HG02885 (cell line): Measurements from ENCODE around the gene SLC36A1.

Source experiments
- ATAC-seq: cut with Tn5 transposase; IDR thresholded peaks from one replicate; pipeline ENCODE4 v1.9.1; 2021; ENCODE audit warnings: mild to moderate bottlenecking; ENCODE audit not compliant: unreplicated experiment, poor library complexity

Gene SLC36A1

GRCh38 chr5:151450605-151451004, 3.2 kb downstream of the SLC36A1 start:
- ATAC-seq, result no peak

GRCh38 chr5:151451626-151452520, 4.5 kb downstream of the SLC36A1 start:
- peak; percentile 71 for ATAC-seq

DNA sequence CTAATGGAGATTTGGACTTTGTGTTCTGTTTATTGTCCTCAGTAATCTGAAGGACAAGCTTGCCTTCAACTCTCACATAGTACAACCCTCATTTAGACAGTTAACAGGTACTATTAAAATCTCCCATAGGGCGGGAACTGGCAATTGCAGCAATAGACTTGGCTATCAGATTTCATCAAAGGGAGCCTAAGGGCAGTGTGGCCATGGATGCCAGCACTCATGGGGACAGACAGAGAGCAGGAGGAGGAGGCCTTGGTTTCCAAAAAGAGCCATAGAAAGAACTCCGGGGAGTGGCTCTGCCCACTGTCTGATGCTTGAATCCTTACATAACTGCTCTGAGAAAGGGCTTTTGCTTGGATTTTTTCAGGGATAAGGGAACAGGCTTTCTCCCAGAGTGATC, 6.8 kb downstream of the SLC36A1 start:
- ATAC-seq, result no peak

DNA sequence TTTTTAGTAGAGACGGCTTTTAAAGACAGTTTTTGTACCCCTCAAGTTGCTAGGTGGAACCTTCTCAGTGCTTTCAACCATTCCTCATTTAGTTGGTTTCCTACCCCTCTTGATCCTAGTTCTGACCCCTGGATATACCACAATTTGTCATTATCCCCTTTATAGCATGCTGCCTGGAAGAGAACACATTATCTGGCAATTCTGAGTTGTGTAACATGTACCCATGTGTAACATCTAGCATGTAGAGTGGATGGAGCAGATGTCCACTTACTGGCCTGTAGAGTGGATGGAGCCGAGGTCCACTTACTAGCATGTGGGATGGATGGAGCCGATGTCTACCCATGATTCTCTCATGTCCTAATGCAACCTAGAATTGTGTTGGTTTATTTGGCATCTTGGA, 7.5 kb downstream of the SLC36A1 start:
- ATAC-seq, result no peak

GRCh38 chr5:151456321-151456940, 9.0 kb downstream of the SLC36A1 start:
- ATAC-seq, result no peak

DNA sequence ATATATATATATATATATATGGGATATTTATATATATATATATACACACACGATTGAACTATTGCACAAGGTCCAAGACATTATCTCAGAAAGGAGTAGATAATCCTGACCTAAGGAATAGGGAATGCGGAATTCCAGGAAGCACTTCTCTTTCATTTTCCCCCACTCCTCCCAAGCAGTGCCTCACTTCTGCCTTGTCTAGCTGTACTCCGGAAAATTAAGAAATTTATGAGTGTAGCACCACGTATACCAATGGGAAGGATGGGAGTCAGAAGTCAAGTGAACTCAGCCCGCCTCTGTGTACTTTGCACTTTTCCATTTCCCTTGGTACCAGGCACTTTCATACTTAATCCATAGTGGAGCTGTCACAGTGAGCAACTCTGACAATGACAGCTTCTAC, 10.9 kb downstream of the SLC36A1 start:
- ATAC-seq, result no peak

DNA sequence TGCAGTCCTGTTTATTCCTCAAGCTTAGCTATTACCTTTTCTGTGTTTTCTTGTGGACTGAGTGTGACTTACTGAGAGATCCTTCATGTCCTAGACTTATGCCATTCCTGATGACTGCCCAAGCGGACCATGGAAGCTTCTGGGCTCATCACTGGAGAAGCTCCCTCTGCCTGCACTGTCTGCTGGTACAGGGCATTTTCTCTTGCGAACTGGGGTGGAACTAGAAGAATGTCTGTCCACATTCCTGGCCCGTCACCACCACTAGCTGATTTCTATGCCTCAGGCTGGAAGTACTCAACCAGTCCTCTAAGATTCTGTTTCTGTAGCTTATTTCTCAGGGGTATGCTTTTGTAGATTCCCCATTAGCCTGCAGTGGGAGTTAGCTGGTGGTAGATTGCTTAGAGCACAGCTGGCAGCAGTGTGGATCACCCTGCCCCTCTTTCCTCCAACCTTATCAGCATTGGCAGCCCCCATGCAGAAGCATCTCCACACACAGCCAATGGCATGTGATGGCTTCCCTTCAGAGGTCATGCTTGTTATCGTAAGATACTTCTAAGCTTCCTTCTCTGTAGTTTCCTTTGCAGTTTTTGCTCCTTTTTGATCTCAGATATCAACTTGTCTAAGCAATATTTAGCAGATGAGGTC, 12.4 kb downstream of the SLC36A1 start:
- ATAC-seq, result no peak

- peak; percentile 98 for ATAC-seq
These were observed 13.9 kb downstream of the SLC36A1 start for GRCh38 chr5:151461312-151461711.

GRCh38 chr5:151463137-151464029, 16.0 kb downstream of the SLC36A1 start:
- no peak for ATAC-seq

DNA sequence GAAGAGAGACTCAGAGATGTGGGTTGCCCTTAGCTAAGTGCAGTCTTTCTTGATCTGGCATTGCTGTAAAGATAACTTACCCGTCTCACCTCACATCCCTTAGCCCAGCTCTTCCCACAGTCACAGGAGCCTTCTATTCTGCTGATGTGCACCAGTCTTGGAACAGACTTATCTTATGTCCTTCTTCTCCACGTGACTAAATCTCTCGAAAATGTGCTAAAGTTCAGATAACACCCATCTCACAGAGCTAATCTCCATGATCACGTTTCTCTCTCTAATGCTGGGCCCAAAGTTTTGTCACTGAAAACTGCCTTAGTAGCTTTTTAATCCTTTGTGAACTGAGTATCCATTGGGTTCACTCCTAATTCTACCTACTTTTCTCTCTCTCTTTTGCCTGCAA, 16.7 kb downstream of the SLC36A1 start:
- ATAC-seq, result no peak

DNA sequence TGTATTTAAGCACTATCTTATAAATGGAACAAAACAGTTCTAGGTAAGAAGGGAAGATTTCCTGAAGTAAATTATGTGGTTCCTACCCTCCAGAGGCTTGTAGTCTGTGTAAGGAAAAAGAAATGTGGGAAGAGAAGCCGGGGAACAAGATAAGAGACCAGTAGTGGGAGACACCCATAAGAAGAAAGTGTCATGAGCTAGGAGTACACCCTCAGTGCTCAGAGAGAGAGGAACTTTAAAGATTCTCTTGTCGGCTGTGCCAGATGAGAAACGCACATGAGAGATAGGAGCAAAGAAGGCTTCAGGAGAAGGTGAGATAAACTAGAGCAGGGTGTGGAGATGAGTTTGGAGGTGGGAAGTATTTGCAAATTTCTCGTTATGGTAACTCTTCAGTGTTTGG, 18.1 kb downstream of the SLC36A1 start:
- no peak for ATAC-seq

- ATAC-seq, result no peak
These were observed 20.2 kb downstream of the SLC36A1 start for GRCh38 chr5:151467576-151467975.

DNA sequence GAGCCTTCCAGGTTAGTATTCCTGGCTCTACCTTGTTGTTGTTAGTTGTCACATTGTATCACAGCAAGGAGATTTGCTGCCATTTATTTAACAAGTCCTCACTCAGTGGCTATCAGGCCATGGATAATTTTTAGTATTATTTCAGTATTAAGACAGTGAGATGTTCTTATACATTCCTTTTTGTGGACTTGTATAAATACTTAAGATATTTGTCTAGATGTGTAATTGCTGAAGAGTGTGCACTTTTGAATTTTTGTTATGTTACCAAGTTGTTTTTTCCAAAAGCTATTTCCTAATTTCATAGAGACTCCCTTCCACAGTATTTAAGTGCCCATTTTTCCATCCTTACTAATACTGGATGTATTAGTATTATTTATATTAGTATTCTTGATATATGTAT, 22.0 kb downstream of the SLC36A1 start:
- no peak for ATAC-seq

DNA sequence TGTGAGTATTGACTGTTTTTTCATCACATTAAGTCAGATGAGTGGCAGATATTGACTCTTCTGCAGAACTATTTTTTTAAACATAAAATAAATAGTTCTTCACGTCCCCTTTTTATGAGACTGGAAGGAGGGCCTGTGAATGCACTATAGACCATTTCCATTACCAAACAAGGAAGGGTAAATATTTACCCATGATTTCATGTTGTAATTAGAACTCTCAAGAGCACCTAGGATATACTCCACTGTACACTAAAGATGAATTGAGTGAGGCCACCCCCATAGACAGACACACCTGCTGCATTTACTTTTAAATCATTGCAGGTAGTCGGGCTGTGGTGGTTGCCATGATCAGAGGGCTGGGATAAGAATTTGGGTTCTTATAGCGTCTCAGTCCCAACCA, 22.6 kb downstream of the SLC36A1 start:
- ATAC-seq, result no peak

GRCh38 chr5:151470439-151470838, 23.0 kb downstream of the SLC36A1 start:
- no peak for ATAC-seq

DNA sequence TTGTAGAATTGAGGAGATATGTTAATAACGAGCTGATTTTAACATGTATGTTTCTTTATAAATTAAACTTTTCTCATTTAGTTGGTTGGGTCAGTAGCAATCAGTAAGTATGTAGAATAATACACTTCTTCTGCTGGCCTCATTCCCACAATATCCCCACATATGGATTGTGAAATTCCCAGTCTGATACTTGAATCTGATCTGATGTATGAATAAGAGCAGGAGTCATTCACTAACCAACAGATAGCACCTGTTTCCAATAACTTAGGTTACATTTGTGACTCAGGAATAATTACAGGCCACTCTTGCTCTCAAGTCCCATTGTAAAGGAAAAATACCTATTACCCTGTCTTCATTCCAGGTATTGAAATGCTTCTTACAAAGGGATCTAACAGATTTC, 23.9 kb downstream of the SLC36A1 start:
- ATAC-seq, result no peak

GRCh38 chr5:151474799-151475198, 27.4 kb downstream of the SLC36A1 start:
- no peak for ATAC-seq

GRCh38 chr5:151475388-151475787, 28.0 kb downstream of the SLC36A1 start:
- no peak for ATAC-seq

DNA sequence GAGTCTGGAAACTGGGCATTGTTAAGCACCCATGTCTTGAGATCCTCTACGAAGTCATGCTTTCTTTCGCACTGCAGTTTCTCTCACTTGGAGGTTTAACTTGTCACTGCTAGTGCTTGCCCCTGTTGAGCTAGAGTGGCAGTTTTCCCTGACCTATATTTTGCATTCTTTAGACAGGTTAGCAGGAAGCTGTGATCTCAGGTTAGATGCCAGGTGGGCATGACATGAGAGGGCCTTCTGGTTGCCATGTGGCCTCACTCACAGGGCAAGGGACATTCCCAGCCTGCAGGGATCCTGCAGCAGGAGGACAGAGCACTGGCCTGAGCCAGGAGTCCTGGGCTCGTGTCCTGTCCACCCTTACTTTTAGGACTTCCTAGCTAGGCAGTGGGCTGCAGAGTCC, 28.6 kb downstream of the SLC36A1 start:
- ATAC-seq, result no peak

DNA sequence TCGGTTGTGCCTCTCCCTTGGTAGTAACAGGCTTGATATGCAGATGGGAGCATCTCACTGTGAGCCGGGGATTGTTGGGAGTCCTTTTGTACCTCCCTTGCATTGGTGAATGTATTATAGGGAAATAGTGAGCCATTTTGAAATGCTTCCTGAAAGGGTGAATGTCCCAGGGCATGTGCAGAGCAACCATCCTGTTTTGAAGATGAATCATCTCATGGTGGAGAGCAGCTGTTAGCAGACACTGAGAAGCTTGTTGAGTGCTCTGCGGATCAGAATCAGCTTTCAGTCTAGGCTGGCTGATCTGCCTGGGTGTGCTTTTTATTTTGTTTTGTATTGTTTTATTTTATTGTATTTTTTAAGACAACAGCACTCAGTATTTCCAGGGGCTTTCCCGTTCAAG, 29.7 kb downstream of the SLC36A1 start:
- no peak for ATAC-seq
